Neural cell (in vitro differentiated cells): ENCODE data around the gene RNF225.
"Not testable (repeated sequence)": the region's sequence is repeated elsewhere in the genome, so short reads cannot be mapped to it uniquely, and the experiment has no call there.

ENCODE experiments used
- EP300 ChIP-seq: fragments of 450-650 bp; conservative IDR thresholded peaks from 2 replicates; pipeline ENCODE4 v1.6.1; 2014; ENCODE audit warnings: antibody characterized with exemption, mild to moderate bottlenecking, moderate library complexity; ENCODE audit not compliant: poor library complexity, severe bottlenecking
- EZH2 ChIP-seq: fragments of 200-600, 300-800 bp; shearing (Covaris generic), sonication (generic); IDR thresholded peaks from 2 replicates; pipeline ENCODE4 v1.6.1; 2014; ENCODE audit warnings: antibody characterized with exemption, low read length, borderline replicate concordance, mild to moderate bottlenecking; ENCODE audit not compliant: insufficient read depth, poor library complexity, severe bottlenecking
- POLR2AphosphoS5 ChIP-seq: IDR thresholded peaks from 2 replicates; pipeline ENCODE4 v1.6.1; 2012
- RAD21 ChIP-seq: fragments of 450-650 bp; conservative IDR thresholded peaks from 2 replicates; pipeline ENCODE4 v1.6.1; 2014; ENCODE audit warnings: antibody characterized with exemption, mild to moderate bottlenecking, moderate library complexity
- TF ChIP-seq, protein P1 (sequence below): fragments of 450-650 bp; IDR thresholded peaks from 2 replicates; pipeline ENCODE4 v1.5.1; 2014; ENCODE audit warnings: antibody characterized with exemption, mild to moderate bottlenecking, moderate library complexity; ENCODE audit not compliant: poor library complexity, severe bottlenecking
- TF ChIP-seq, protein P2 (sequence below): IDR thresholded peaks from 2 replicates; pipeline ENCODE4 v1.6.1; 2012; ENCODE audit warnings: borderline replicate concordance

DNA sequence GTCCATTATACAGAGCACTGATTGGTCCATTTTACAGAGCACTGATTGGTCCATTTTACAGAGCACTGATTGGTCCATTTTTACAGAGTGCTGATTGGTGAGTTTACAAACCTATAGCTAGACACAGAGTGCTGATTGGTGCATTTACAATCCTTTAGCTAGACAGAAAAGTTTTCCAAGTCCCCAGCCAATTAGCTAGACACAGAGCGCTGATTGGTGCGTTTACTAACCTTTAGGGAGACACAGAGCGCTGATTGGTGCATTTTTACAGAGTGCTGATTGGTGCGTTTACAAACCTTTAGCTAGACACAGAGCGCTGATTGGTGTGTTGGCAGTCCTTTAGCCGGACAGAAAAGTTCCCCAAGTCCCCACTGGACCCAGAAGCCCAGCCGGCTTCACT lies 47.5 kb downstream of the RNF225 start:
- TF ChIP-seq EP300, EZH2, RAD21, POLR2AphosphoS5: not testable (repeated sequence)
- TF ChIP-seq, protein P1, sequence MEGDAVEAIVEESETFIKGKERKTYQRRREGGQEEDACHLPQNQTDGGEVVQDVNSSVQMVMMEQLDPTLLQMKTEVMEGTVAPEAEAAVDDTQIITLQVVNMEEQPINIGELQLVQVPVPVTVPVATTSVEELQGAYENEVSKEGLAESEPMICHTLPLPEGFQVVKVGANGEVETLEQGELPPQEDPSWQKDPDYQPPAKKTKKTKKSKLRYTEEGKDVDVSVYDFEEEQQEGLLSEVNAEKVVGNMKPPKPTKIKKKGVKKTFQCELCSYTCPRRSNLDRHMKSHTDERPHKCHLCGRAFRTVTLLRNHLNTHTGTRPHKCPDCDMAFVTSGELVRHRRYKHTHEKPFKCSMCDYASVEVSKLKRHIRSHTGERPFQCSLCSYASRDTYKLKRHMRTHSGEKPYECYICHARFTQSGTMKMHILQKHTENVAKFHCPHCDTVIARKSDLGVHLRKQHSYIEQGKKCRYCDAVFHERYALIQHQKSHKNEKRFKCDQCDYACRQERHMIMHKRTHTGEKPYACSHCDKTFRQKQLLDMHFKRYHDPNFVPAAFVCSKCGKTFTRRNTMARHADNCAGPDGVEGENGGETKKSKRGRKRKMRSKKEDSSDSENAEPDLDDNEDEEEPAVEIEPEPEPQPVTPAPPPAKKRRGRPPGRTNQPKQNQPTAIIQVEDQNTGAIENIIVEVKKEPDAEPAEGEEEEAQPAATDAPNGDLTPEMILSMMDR: not testable (repeated sequence)
- TF ChIP-seq, protein P2, sequence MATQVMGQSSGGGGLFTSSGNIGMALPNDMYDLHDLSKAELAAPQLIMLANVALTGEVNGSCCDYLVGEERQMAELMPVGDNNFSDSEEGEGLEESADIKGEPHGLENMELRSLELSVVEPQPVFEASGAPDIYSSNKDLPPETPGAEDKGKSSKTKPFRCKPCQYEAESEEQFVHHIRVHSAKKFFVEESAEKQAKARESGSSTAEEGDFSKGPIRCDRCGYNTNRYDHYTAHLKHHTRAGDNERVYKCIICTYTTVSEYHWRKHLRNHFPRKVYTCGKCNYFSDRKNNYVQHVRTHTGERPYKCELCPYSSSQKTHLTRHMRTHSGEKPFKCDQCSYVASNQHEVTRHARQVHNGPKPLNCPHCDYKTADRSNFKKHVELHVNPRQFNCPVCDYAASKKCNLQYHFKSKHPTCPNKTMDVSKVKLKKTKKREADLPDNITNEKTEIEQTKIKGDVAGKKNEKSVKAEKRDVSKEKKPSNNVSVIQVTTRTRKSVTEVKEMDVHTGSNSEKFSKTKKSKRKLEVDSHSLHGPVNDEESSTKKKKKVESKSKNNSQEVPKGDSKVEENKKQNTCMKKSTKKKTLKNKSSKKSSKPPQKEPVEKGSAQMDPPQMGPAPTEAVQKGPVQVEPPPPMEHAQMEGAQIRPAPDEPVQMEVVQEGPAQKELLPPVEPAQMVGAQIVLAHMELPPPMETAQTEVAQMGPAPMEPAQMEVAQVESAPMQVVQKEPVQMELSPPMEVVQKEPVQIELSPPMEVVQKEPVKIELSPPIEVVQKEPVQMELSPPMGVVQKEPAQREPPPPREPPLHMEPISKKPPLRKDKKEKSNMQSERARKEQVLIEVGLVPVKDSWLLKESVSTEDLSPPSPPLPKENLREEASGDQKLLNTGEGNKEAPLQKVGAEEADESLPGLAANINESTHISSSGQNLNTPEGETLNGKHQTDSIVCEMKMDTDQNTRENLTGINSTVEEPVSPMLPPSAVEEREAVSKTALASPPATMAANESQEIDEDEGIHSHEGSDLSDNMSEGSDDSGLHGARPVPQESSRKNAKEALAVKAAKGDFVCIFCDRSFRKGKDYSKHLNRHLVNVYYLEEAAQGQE: not testable (repeated sequence)
